Neural progenitor cell (in vitro differentiated cells): ENCODE measurements around the gene PAPSS2. TPM values are rescaled to one million over a fixed set of nuclear protein-coding genes. Genes with fewer than 3 reads are reported as not detected.

Experiments
- DNase-seq: peaks from one replicate; pipeline ENCODE4 v3.0.0-alpha.2; 2016; ENCODE audit warnings: low spot score
- H2AFZ ChIP-seq: fragments of 200-600 bp; sonication (generic); replicated peaks from 2 replicates; pipeline ENCODE4 v1.6.1; 2016; ENCODE audit warnings: antibody characterized with exemption
- H3F3A ChIP-seq: fragments of 200-600 bp; sonication (generic); 2 replicates; pipeline ENCODE4 v1.6.1; 2016; ENCODE audit warnings: antibody characterized with exemption, low read depth
- H3K27ac ChIP-seq: fragments of 200-600 bp; sonication (generic); 2 replicates; pipeline ENCODE4 v1.5.1; 2016; ENCODE audit warnings: mild to moderate bottlenecking
- H3K27me3 ChIP-seq: fragments of 200-600 bp; sonication (generic); 2 replicates; pipeline ENCODE4 v1.6.1; 2016; ENCODE audit warnings: mild to moderate bottlenecking, moderate library complexity
- H3K36me3 ChIP-seq: fragments of 200-600 bp; sonication (generic); 2 replicates; pipeline ENCODE4 v1.5.1; 2016
- H3K4me1 ChIP-seq: fragments of 200-600 bp; sonication (generic); 2 replicates; pipeline ENCODE4 v1.6.1; 2016; ENCODE audit warnings: mixed run types
- H3K4me2 ChIP-seq: fragments of 200-600 bp; sonication (generic); 2 replicates; pipeline ENCODE4 v1.6.1; 2016
- H3K4me3 ChIP-seq: fragments of 200-600 bp; sonication (generic); 2 replicates; pipeline ENCODE4 v1.5.1; 2016
- H3K79me2 ChIP-seq: fragments of 200-600 bp; sonication (generic); 2 replicates; pipeline ENCODE4 v1.6.1; 2016; ENCODE audit warnings: low read depth
- H3K9ac ChIP-seq: fragments of 200-600 bp; sonication (generic); 2 replicates; pipeline ENCODE4 v1.6.1; 2016
- H3K9me3 ChIP-seq: fragments of 200-600 bp; sonication (generic); 2 replicates; pipeline ENCODE4 v1.5.1; 2016; ENCODE audit warnings: low read depth
- H4K20me1 ChIP-seq: fragments of 200-600 bp; sonication (generic); 2 replicates; pipeline ENCODE4 v1.6.1; 2016; ENCODE audit warnings: low read depth
- H3K27ac Mint-ChIP-seq: 3 replicates; pipeline ENCODE4 v1.8.0; 2021; ENCODE audit warnings: mixed read lengths
- H3K27me3 Mint-ChIP-seq: 2 replicates; pipeline ENCODE4 v1.8.0; 2022; ENCODE audit warnings: low read depth, mild to moderate bottlenecking, inconsistent platforms, moderate library complexity, mixed read lengths; ENCODE audit not compliant: insufficient read depth
- H3K36me3 Mint-ChIP-seq: 3 replicates; pipeline ENCODE4 v1.8.0; 2021; ENCODE audit warnings: mixed read lengths
- H3K4me1 Mint-ChIP-seq: 3 replicates; pipeline ENCODE4 v1.8.0; 2021; ENCODE audit warnings: mixed read lengths
- H3K4me3 Mint-ChIP-seq: 3 replicates; pipeline ENCODE4 v1.8.0; 2021; ENCODE audit warnings: mild to moderate bottlenecking, moderate library complexity, mixed read lengths
- H3K9me3 Mint-ChIP-seq: 3 replicates; pipeline ENCODE4 v1.8.0; 2020; ENCODE audit warnings: mixed read lengths
- CTCF ChIP-seq: fragments of 200-600 bp; sonication (generic); IDR thresholded peaks from 2 replicates; pipeline ENCODE4 v1.5.1; 2017; ENCODE audit warnings: antibody characterized with exemption, mild to moderate bottlenecking
- EZH2 ChIP-seq: fragments of 200-600 bp; sonication (generic); IDR thresholded peaks from 2 replicates; pipeline ENCODE4 v1.6.1; 2017; ENCODE audit warnings: antibody characterized with exemption, mild to moderate bottlenecking, moderate library complexity
- EZH2phosphoT487 ChIP-seq: fragments of 200-600 bp; sonication (generic); IDR thresholded peaks from 2 replicates; pipeline ENCODE4 v1.6.1; 2017; ENCODE audit warnings: antibody characterized with exemption
- total RNA-seq: library from RNA; depleted of rRNA; stranded (reverse); fragments of >200 nt; gene quantifications from 2 replicates; pipeline ENCODE4 v1.2.3, GENCODE V29; 2015; ENCODE audit warnings: low replicate concordance

The PAPSS2 gene
- total RNA-seq, 1 donor from 2014 or later: 6.0 TPM

GRCh38 chr10:87661861-87662785, 2.4 kb downstream of the PAPSS2 start:
- Histone ChIP-seq H3K4me1 (no peaks in the 10 kb centered on the region), H3K79me2 (peaks cover 4% of the 10 kb centered on the region), H3K27me3 (peaks cover 37% of the 10 kb centered on the region), H3K9me3 (no peaks in the 10 kb centered on the region), H3K36me3 (no peaks in the 10 kb centered on the region), H3K4me2 (no peak overlapping the region), H3K27ac (no peak overlapping the region), H4K20me1 (no peaks in the 10 kb centered on the region), H2AFZ (no peak overlapping the region), H3K4me3 (no peak overlapping the region), H3F3A (peaks cover 16% of the 10 kb centered on the region), H3K9ac (no peak overlapping the region)
- Mint-ChIP-seq H3K27me3 (peaks cover 19% of the 10 kb centered on the region), H3K36me3 (no peaks in the 10 kb centered on the region), H3K27ac (no peak overlapping the region), H3K4me3 (peak overlapping the region; percentile 24), H3K9me3 (no peaks in the 10 kb centered on the region), H3K4me1 (peaks cover 23% of the 10 kb centered on the region)
- no peak for TF ChIP-seq EZH2phosphoT487
- no peak for TF ChIP-seq CTCF
- no peak for TF ChIP-seq EZH2
- DNase-seq: no peak

- no peaks in the 10 kb centered on the region for H4K20me1 ChIP-seq
- TF ChIP-seq EZH2 (no peak), CTCF (no peak), EZH2phosphoT487 (no peak)
- H3K27ac Mint-ChIP-seq: no peak overlapping the region
These were observed 4.6 kb downstream of the PAPSS2 start for GRCh38 chr10:87664276-87664701.

GRCh38 chr10:87667493-87667892, 7.8 kb downstream of the PAPSS2 start:
- Mint-ChIP-seq H3K9me3 (no peaks in the 10 kb centered on the region), H3K27me3 (peaks cover 2% of the 10 kb centered on the region), H3K27ac (no peak overlapping the region), H3K4me3 (no peak overlapping the region), H3K36me3 (no peaks in the 10 kb centered on the region), H3K4me1 (peaks cover 3% of the 10 kb centered on the region)
- H3K4me1 ChIP-seq: no peaks in the 10 kb centered on the region
- no peaks in the 10 kb centered on the region for H3K9me3 ChIP-seq
- DNase-seq: no peak
- H3K9ac ChIP-seq: no peak overlapping the region
- H3F3A ChIP-seq: no peaks in the 10 kb centered on the region
- no peaks in the 10 kb centered on the region for H3K36me3 ChIP-seq
- no peaks in the 10 kb centered on the region for H4K20me1 ChIP-seq
- no peak overlapping the region for H2AFZ ChIP-seq
- no peaks in the 10 kb centered on the region for H3K27me3 ChIP-seq
- TF ChIP-seq EZH2phosphoT487: no peak
- TF ChIP-seq EZH2: no peak
- no peak for TF ChIP-seq CTCF
- H3K4me3 ChIP-seq: no peak overlapping the region
- H3K79me2 ChIP-seq: no peaks in the 10 kb centered on the region
- no peak overlapping the region for H3K27ac ChIP-seq
- H3K4me2 ChIP-seq: no peak overlapping the region

More at GRCh38 chr10:87664276-87664701, 4.6 kb downstream of the PAPSS2 start:
- H3K9me3 ChIP-seq: no peaks in the 10 kb centered on the region
- H3K27me3 Mint-ChIP-seq: peaks cover 13% of the 10 kb centered on the region
- no peak overlapping the region for H2AFZ ChIP-seq
- DNase-seq: no peak
- H3K27ac ChIP-seq: no peak overlapping the region
- H3K79me2 ChIP-seq: peaks cover 4% of the 10 kb centered on the region
- peaks cover 6% of the 10 kb centered on the region for H3F3A ChIP-seq
- no peaks in the 10 kb centered on the region for H3K4me1 ChIP-seq
- H3K36me3 ChIP-seq: no peaks in the 10 kb centered on the region
- peaks cover 20% of the 10 kb centered on the region for H3K4me1 Mint-ChIP-seq
- H3K36me3 Mint-ChIP-seq: no peaks in the 10 kb centered on the region
- H3K9me3 Mint-ChIP-seq: no peaks in the 10 kb centered on the region
- H3K9ac ChIP-seq: no peak overlapping the region
- no peak overlapping the region for H3K4me2 ChIP-seq
- no peak overlapping the region for H3K4me3 Mint-ChIP-seq
- H3K27me3 ChIP-seq: peaks cover 23% of the 10 kb centered on the region
- no peak overlapping the region for H3K4me3 ChIP-seq
